ENCODE data around the gene AFAP1. TPM values are rescaled to one million over a fixed set of nuclear protein-coding genes. Genes with fewer than 3 reads are reported as not detected.

The AFAP1 gene
- total RNA-seq, 2 donors from 2014 or later = 18.2 to 22.5 TPM

- H3K27ac ChIP-seq (ENCODE audit: low read depth, low read length) = no peak overlapping the region
- no peak overlapping the region for H3K27ac Mint-ChIP-seq
- no peak overlapping the region for H3K4me3 Mint-ChIP-seq
- no peak overlapping the region for H3K4me3 ChIP-seq (ENCODE audit: low read length)
- DNase-seq = no peak
- no peaks in the 10 kb centered on the region for H3K9me3 ChIP-seq (ENCODE audit: control insufficient read depth, low read length)
- no peaks in the 10 kb centered on the region for H3K27me3 ChIP-seq (ENCODE audit: control insufficient read depth, insufficient read depth, low read length, poor library complexity, severe bottlenecking)
- peaks cover 13% of the 10 kb centered on the region for H3K27me3 Mint-ChIP-seq (ENCODE audit: insufficient read depth)
- H3K4me1 ChIP-seq (ENCODE audit: control insufficient read depth, insufficient read depth, low read length) = no peaks in the 10 kb centered on the region
- H3K9ac ChIP-seq (ENCODE audit: extremely low read depth, low read length, poor library complexity, severe bottlenecking) = no peak overlapping the region
- H3K9me3 Mint-ChIP-seq = peaks cover 2% of the 10 kb centered on the region
- peaks cover 4% of the 10 kb centered on the region for H3K4me1 Mint-ChIP-seq
- no peak for TF ChIP-seq CTCF (conservative IDR thresholded peaks at IDR 0.05)
- no peaks in the 10 kb centered on the region for H3K36me3 ChIP-seq (ENCODE audit: control insufficient read depth, insufficient read depth, low read length)
- H3K36me3 Mint-ChIP-seq (ENCODE audit: low read depth) = no peaks in the 10 kb centered on the region
These were observed 188.7 kb downstream of the AFAP1 start for GRCh38 chr4:7750972-7751371.

DNA sequence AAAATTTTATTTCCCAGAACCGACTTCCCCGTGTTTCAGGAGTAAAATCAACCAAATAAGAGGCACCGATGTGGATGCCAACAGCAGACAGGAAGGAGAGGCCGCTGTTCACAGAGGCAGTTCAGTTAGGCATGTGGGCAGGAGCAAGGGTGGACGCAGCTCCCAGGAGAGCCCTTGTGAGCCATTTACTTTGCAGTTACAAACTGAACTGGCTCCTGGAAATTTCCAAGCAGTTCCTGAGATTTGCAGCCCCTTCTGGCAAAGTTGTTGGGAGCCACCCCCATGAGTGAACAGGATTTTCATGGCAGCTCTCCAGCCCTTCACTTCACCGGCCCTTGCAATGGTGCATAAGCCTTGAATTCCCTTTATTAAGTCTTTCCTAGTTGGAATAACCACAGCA lies 189.1 kb downstream of the AFAP1 start:
- Mint-ChIP-seq H3K27me3 (ENCODE audit: insufficient read depth) (peaks cover 15% of the 10 kb centered on the region), H3K4me3 (no peak overlapping the region), H3K27ac (no peak overlapping the region), H3K9me3 (peaks cover 2% of the 10 kb centered on the region), H3K36me3 (ENCODE audit: low read depth) (no peaks in the 10 kb centered on the region), H3K4me1 (peaks cover 4% of the 10 kb centered on the region)
- Histone ChIP-seq H3K27me3 (ENCODE audit: control insufficient read depth, insufficient read depth, low read length, poor library complexity, severe bottlenecking) (no peaks in the 10 kb centered on the region), H3K36me3 (ENCODE audit: control insufficient read depth, insufficient read depth, low read length) (no peaks in the 10 kb centered on the region), H3K4me3 (ENCODE audit: low read length) (no peak overlapping the region), H3K27ac (ENCODE audit: low read depth, low read length) (no peak overlapping the region), H3K9me3 (ENCODE audit: control insufficient read depth, low read length) (no peaks in the 10 kb centered on the region), H3K9ac (ENCODE audit: extremely low read depth, low read length, poor library complexity, severe bottlenecking) (no peak overlapping the region), H3K4me1 (ENCODE audit: control insufficient read depth, insufficient read depth, low read length) (no peaks in the 10 kb centered on the region)
- TF ChIP-seq CTCF (conservative IDR thresholded peaks at IDR 0.05) = no peak
- WGBS, 2 experiments (ENCODE audit: insufficient coverage in 1 of 2, insufficient read length in 1 of 2) = 74 to 82% methylated on average over 6 of the region's 6 CpGs
- no peak for DNase-seq

- no peak overlapping the region for H3K27ac ChIP-seq (ENCODE audit: low read depth, low read length)
- H3K27ac Mint-ChIP-seq = no peak overlapping the region
- H3K9ac ChIP-seq (ENCODE audit: extremely low read depth, low read length, poor library complexity, severe bottlenecking) = no peak overlapping the region
- H3K9me3 Mint-ChIP-seq = peaks cover 2% of the 10 kb centered on the region
- H3K4me1 Mint-ChIP-seq = peaks cover 4% of the 10 kb centered on the region
- no peaks in the 10 kb centered on the region for H3K36me3 ChIP-seq (ENCODE audit: control insufficient read depth, insufficient read depth, low read length)
- DNase-seq = no peak
- peaks cover 14% of the 10 kb centered on the region for H3K27me3 Mint-ChIP-seq (ENCODE audit: insufficient read depth)
- H3K9me3 ChIP-seq (ENCODE audit: control insufficient read depth, low read length) = no peaks in the 10 kb centered on the region
- no peak overlapping the region for H3K4me3 ChIP-seq (ENCODE audit: low read length)
- no peaks in the 10 kb centered on the region for H3K4me1 ChIP-seq (ENCODE audit: control insufficient read depth, insufficient read depth, low read length)
- H3K27me3 ChIP-seq (ENCODE audit: control insufficient read depth, insufficient read depth, low read length, poor library complexity, severe bottlenecking) = no peaks in the 10 kb centered on the region
- 92 to 98% methylated on average over 6 to 11 of the region's 11 CpGs for WGBS, 2 experiments (ENCODE audit: insufficient coverage in 1 of 2, insufficient read length in 1 of 2)
- no peak overlapping the region for H3K4me3 Mint-ChIP-seq
- no peak for TF ChIP-seq CTCF (conservative IDR thresholded peaks at IDR 0.05)
- H3K36me3 Mint-ChIP-seq (ENCODE audit: low read depth) = no peaks in the 10 kb centered on the region
These were observed 192.1 kb downstream of the AFAP1 start for GRCh38 chr4:7747566-7747965.
